Lower leg skin (tissue), 3 donors: Measurements from ENCODE around the gene ZNF462.

Experiments
- POLR2A ChIP-seq, 2 donors: fragments of 450-650 bp; IDR thresholded peaks; one replicate each; pipeline ENCODE4 v1.6.1; 2016 to 2017; ENCODE audit warnings: antibody characterized with exemption in 2 of 2, mild to moderate bottlenecking in 1 of 2, moderate library complexity in 1 of 2
- TF ChIP-seq, protein P1 (sequence below), 3 donors: fragments of 450-650 bp; IDR thresholded peaks; one replicate each; pipeline ENCODE4 v1.5.1; 2016; ENCODE audit warnings: antibody characterized with exemption in 3 of 3, mild to moderate bottlenecking in 3 of 3, moderate library complexity in 2 of 3

DNA sequence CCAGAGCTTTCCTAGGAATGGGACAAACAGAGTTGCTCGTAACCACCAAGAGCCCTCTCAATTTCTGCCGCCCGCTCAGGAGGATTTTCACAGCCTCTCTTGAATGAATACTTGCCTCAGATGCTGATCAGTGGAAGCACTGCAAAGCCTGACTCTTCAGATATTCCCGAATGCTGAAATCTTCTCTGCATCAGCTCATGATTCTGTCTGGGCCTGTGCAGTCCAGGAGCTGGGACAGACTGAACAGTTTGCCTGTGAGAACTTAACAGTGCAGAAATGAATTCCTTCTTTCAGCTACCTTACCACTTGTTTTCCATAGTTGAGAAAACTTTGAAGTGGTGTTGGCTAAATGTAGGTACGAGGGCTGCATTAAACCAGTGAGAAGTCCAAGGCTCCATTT lies 17.1 kb downstream of the ZNF462 start:
- TF ChIP-seq, protein P1, sequence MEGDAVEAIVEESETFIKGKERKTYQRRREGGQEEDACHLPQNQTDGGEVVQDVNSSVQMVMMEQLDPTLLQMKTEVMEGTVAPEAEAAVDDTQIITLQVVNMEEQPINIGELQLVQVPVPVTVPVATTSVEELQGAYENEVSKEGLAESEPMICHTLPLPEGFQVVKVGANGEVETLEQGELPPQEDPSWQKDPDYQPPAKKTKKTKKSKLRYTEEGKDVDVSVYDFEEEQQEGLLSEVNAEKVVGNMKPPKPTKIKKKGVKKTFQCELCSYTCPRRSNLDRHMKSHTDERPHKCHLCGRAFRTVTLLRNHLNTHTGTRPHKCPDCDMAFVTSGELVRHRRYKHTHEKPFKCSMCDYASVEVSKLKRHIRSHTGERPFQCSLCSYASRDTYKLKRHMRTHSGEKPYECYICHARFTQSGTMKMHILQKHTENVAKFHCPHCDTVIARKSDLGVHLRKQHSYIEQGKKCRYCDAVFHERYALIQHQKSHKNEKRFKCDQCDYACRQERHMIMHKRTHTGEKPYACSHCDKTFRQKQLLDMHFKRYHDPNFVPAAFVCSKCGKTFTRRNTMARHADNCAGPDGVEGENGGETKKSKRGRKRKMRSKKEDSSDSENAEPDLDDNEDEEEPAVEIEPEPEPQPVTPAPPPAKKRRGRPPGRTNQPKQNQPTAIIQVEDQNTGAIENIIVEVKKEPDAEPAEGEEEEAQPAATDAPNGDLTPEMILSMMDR (IDR thresholded peaks at IDR 0.05), result no peak
- no peak for TF ChIP-seq POLR2A (IDR thresholded peaks at IDR 0.05)
